Fibroblast of the aortic adventitia (primary cell): ENCODE measurements around the gene KCNIP1. TPM values are rescaled to one million over a fixed set of nuclear protein-coding genes. Genes with fewer than 3 reads are reported as not detected.

Experiments used
- DNase-seq: peaks from one replicate; pipeline ENCODE4 v3.0.0-alpha.2; 2010; ENCODE audit warnings: low read depth
- H3K4me3 ChIP-seq: 2 replicates; pipeline ENCODE4 v1.5.1; 2011; ENCODE audit warnings: low read depth, mild to moderate bottlenecking, control low read depth, low read length, moderate library complexity
- CTCF ChIP-seq: IDR thresholded peaks from 2 replicates; pipeline ENCODE4 v1.5.1; 2011; ENCODE audit warnings: mild to moderate bottlenecking, low read length, control low read depth, inconsistent platforms; ENCODE audit not compliant: insufficient read depth
- total RNA-seq: library from RNA; depleted of rRNA; stranded (reverse); fragments of >200 nt; gene quantifications from 2 replicates; pipeline ENCODE4 v1.2.3, GENCODE V29; 2012; ENCODE audit warnings: low replicate concordance

KCNIP1 gene
- total RNA-seq, 1 donor: not detected

- no peak for DNase-seq
- H3K4me3 ChIP-seq: no peak overlapping the region
- no peak for TF ChIP-seq CTCF
Observed at GRCh38 chr5:170488570-170488969, 15.2 kb upstream of the KCNIP1 start.

GRCh38 chr5:170489199-170489598 lies 14.6 kb upstream of the KCNIP1 start:
- TF ChIP-seq CTCF: no peak
- no peak for DNase-seq
- H3K4me3 ChIP-seq: no peak overlapping the region

GRCh38 chr5:170490381-170490780 lies 13.4 kb upstream of the KCNIP1 start:
- no peak for TF ChIP-seq CTCF
- H3K4me3 ChIP-seq: no peak overlapping the region
- no peak for DNase-seq

- DNase-seq: peak; percentile 94
- no peak overlapping the region for H3K4me3 ChIP-seq
- TF ChIP-seq CTCF: no peak
Observed at GRCh38 chr5:170491479-170491878, 12.3 kb upstream of the KCNIP1 start.

GRCh38 chr5:170493028-170493820 lies 10.6 kb upstream of the KCNIP1 start:
- TF ChIP-seq CTCF: no peak
- DNase-seq: no peak
- H3K4me3 ChIP-seq: no peak overlapping the region

- no peak for TF ChIP-seq CTCF
- H3K4me3 ChIP-seq: no peak overlapping the region
- DNase-seq: no peak
Observed at GRCh38 chr5:170494041-170494440, 9.8 kb upstream of the KCNIP1 start.
